Endothelial cell of umbilical vein (primary cell): ENCODE measurements around the gene CDC42EP3. TPM values are rescaled to one million over a fixed set of nuclear protein-coding genes. Genes with fewer than 3 reads are reported as not detected.
A peak's percentile ranks its signal among the peaks of the same experiment; 100 is the strongest.

Experiments
- BruUV-seq: library from RNA; stranded (reverse); fragments of 400-500 nt; replicated peaks from 2 replicates; lab custom pipeline; 2021; lab: Mats Ljungman, UMichigan
- CTCF ChIA-PET: fragments of 300-600, 350-600 bp; sonication (Branson Sonifier 250); formaldehyde crosslinking; loops from one replicate; lab custom pipeline; 2021; ENCODE audit warnings: antibody characterized with exemption, inconsistent platforms; lab: Charles Lee
- POLR2A ChIA-PET: fragments of 300-600, 350-600 bp; sonication (Branson Sonifier 250); formaldehyde crosslinking; loops from one replicate; lab custom pipeline; 2021; ENCODE audit warnings: antibody characterized with exemption, inconsistent platforms; lab: Charles Lee
- DNase-seq: peaks from one replicate; pipeline ENCODE4 v3.0.0-alpha.2; 2011; ENCODE audit warnings: low read depth, low spot score
- FAIRE-seq: peaks from 2 replicates; lab custom pipeline; 2011; peaks lifted over from hg19 to GRCh38; lab: Jason Lieb, UNC
- H2AFZ ChIP-seq: 2 replicates; pipeline ENCODE4 v1.6.0; 2012; ENCODE audit warnings: low read depth, low read length, control low read depth, inconsistent platforms
- H3K27ac ChIP-seq: 2 replicates; pipeline ENCODE4 v1.5.1; 2011; ENCODE audit warnings: low read depth, mild to moderate bottlenecking, control low read depth, low read length, moderate library complexity; ENCODE audit not compliant: insufficient read depth
- H3K27me3 ChIP-seq, 2 experiments: 2 replicates each; pipeline versions ENCODE4 v1.6.0 to v1.6.1; 2011; ENCODE audit warnings: low read length in 2 of 2, mixed read lengths in 1 of 2; ENCODE audit not compliant: control insufficient read depth in 2 of 2, insufficient read depth in 2 of 2
- H3K36me3 ChIP-seq, 2 experiments: 2 replicates in 1 of 2; 3 replicates in 1 of 2; pipeline ENCODE4 v1.5.1; 2011; ENCODE audit warnings: low read length in 2 of 2, mild to moderate bottlenecking in 1 of 2, moderate library complexity in 1 of 2; ENCODE audit not compliant: control insufficient read depth in 2 of 2, insufficient read depth in 2 of 2; ENCODE audit errors: extremely low read depth in 1 of 2
- H3K4me1 ChIP-seq: 3 replicates; pipeline ENCODE4 v1.5.1; 2011; ENCODE audit warnings: mild to moderate bottlenecking, low read length; ENCODE audit not compliant: control insufficient read depth, insufficient read depth; ENCODE audit errors: extremely low read depth
- H3K4me2 ChIP-seq: 2 replicates; pipeline ENCODE4 v1.6.1; 2011; ENCODE audit warnings: low read length, control low read depth, mixed read lengths; ENCODE audit not compliant: insufficient read depth
- H3K4me3 ChIP-seq, 3 experiments: fragments of 200-600 bp in 1 of 3; sonication (generic), shearing (Covaris generic) in 1 of 3; replicated peaks in 1 of 3; 2 replicates each; pipeline ENCODE4 v1.5.1; 2011 to 2016; ENCODE audit warnings: control low read depth in 3 of 3, low read length in 3 of 3, mild to moderate bottlenecking in 2 of 3, inconsistent platforms in 1 of 3, low read depth in 1 of 3, moderate library complexity in 1 of 3; ENCODE audit not compliant: insufficient read depth in 1 of 3
- H3K79me2 ChIP-seq: 2 replicates; pipeline ENCODE4 v1.6.0; 2012; ENCODE audit warnings: low read length, inconsistent platforms; ENCODE audit not compliant: control insufficient read depth, insufficient read depth
- H3K9ac ChIP-seq: replicated peaks from 2 replicates; pipeline ENCODE3; 2011; ENCODE audit warnings: low read length, control low read depth; ENCODE audit not compliant: insufficient read depth; ENCODE audit errors: extremely low read depth
- H3K9me1 ChIP-seq: replicated peaks from 3 replicates; pipeline ENCODE4 v1.6.0; 2011; ENCODE audit warnings: mild to moderate bottlenecking, low read length; ENCODE audit not compliant: control insufficient read depth, insufficient read depth; ENCODE audit errors: extremely low read depth
- H3K9me3 ChIP-seq: replicated peaks from 2 replicates; pipeline ENCODE4 v1.5.1; 2012; ENCODE audit warnings: low read length, inconsistent platforms; ENCODE audit not compliant: control insufficient read depth, insufficient read depth
- H4K20me1 ChIP-seq: replicated peaks from 2 replicates; pipeline ENCODE3; 2011; ENCODE audit warnings: mild to moderate bottlenecking, low read length; ENCODE audit not compliant: control insufficient read depth, insufficient read depth; ENCODE audit errors: extremely low read depth
- CTCF ChIP-seq, 2 donors: IDR thresholded peaks; 1 replicate in 1 of 2; 2 replicates in 1 of 2; pipeline ENCODE4 v1.5.1; 2011; ENCODE audit warnings: low read length in 2 of 2, mild to moderate bottlenecking in 2 of 2, moderate library complexity in 2 of 2, control low read depth in 1 of 2, inconsistent platforms in 1 of 2, low read depth in 1 of 2; ENCODE audit not compliant: insufficient read depth in 1 of 2; ENCODE audit errors: extremely low read depth in 1 of 2
- FOS ChIP-seq: IDR thresholded peaks from 2 replicates; pipeline ENCODE4 v1.6.1; 2011; ENCODE audit warnings: mild to moderate bottlenecking, low read length, moderate library complexity, borderline replicate concordance; ENCODE audit not compliant: insufficient read depth
- GATA2 ChIP-seq: IDR thresholded peaks from 2 replicates; pipeline ENCODE4 v1.7.0; 2011; ENCODE audit warnings: low read depth, mild to moderate bottlenecking, moderate library complexity, mixed read lengths, low read length; ENCODE audit not compliant: insufficient read length, insufficient read depth
- JUN ChIP-seq: IDR thresholded peaks from 2 replicates; pipeline ENCODE4 v1.6.1; 2011; ENCODE audit warnings: borderline replicate concordance, low read depth; ENCODE audit not compliant: insufficient read length, insufficient read depth
- MAX ChIP-seq: IDR thresholded peaks from 2 replicates; pipeline ENCODE4 v1.6.1; 2011; ENCODE audit not compliant: insufficient read depth, insufficient read length
- MYC ChIP-seq: IDR thresholded peaks from one replicate; pipeline ENCODE4 v1.6.1; 2011; ENCODE audit warnings: mild to moderate bottlenecking, low read depth, low read length
- POLR2A ChIP-seq: IDR thresholded peaks from 2 replicates; pipeline ENCODE4 v1.6.1; 2012; ENCODE audit warnings: low read depth, mild to moderate bottlenecking, control low read depth, low read length
- POLR2AphosphoS5 ChIP-seq: IDR thresholded peaks from 2 replicates; pipeline ENCODE4 v1.6.1; 2012; ENCODE audit warnings: low read depth, mild to moderate bottlenecking, control low read depth, low read length, moderate library complexity; ENCODE audit not compliant: insufficient read depth
- dilution Hi-C: fragments of 300-500 bp; cut with MboI; formaldehyde crosslinking; loops from one replicate; pipeline ENCODE4 v1.15.0; 2019; ENCODE audit warnings: low sequenced_read_pairs; ENCODE audit not compliant: extremely low pct_ligation_motif_present
- intact Hi-C: fragments of 100-400 bp; cut with micrococcal nuclease; formaldehyde crosslinking; loops from one replicate; pipeline ENCODE4 v1.10.0; 2022
- polyA plus RNA-seq, 4 experiments: library from polyadenylated mRNA; depleted of rRNA in 3 of 4; stranded (reverse) in 3 of 4; unstranded in 1 of 4; fragments of >200 nt; gene quantifications; 2 replicates each; pipeline versions ENCODE4 v1.2.1 to v1.2.3, GENCODE V29; 2011 to 2012; ENCODE audit warnings: missing spikeins in 1 of 4
- total RNA-seq: library from RNA; stranded (reverse); gene quantifications from 2 replicates; pipeline ENCODE4 v1.2.3, GENCODE V29; 2021

Gene CDC42EP3
- total and polyA plus RNA-seq, 2 donors (not counting 3 experiments of a cell fraction or from before 2014, with no cell fraction given) = 14.6 to 54.7 TPM

GRCh38 chr2:37604716-37605115 is 66.7 kb downstream of the CDC42EP3 start:
- no peak overlapping the region for H3K27ac ChIP-seq
- DNase-seq (peak; percentile 72), FAIRE-seq (peak; percentile 94)
- peak overlapping the region; percentile 44 for H3K4me2 ChIP-seq
- no peak overlapping the region for H3K4me3 ChIP-seq
- dilution Hi-C loops (no loop called here), intact Hi-C loops (loop anchor here (1.0 to 2.0 kb wide), 2 partner anchors 18 to 38 kb away; no protein-coding TSS in a partner anchor)
- H3K79me2 ChIP-seq = no peaks in the 10 kb centered on the region
- ChIA-PET CTCF (interaction anchor here (0.8 to 1.6 kb wide), 8 partner anchors 12 to 272 kb away, joined by 3 to 5 read pairs (median 3); no protein-coding TSS in a partner anchor), POLR2A (no interaction called here)
- H2AFZ ChIP-seq = no peak overlapping the region
- H3K9ac ChIP-seq = no peak overlapping the region
- H3K36me3 ChIP-seq = no peaks in the 10 kb centered on the region
- H3K9me3 ChIP-seq = no peaks in the 10 kb centered on the region
- H3K27me3 ChIP-seq = no peaks in the 10 kb centered on the region
- peaks cover 14% of the 10 kb centered on the region for H3K4me1 ChIP-seq
- no peaks in the 10 kb centered on the region for H3K9me1 ChIP-seq
- BruUV-seq = no TSS peak
- H4K20me1 ChIP-seq = no peaks in the 10 kb centered on the region
- TF ChIP-seq POLR2AphosphoS5 = peak; percentile 75
- TF ChIP-seq GATA2 = peak; percentile 94
- TF ChIP-seq MYC = no peak
- peak; percentile 72 for TF ChIP-seq JUN
- TF ChIP-seq CTCF (IDR thresholded peaks at IDR 0.05; ENCODE audit: extremely low read depth in 1 of 2, insufficient read depth in 1 of 2, low read depth in 1 of 2, low read length in 2 of 2) = no peak
- no peak for TF ChIP-seq MAX
- TF ChIP-seq FOS = peak; percentile 80
- TF ChIP-seq POLR2A = no peak
